NCI-H2107 treated with DMSO at 0.1 percent for 48 hours (cell line): ENCODE results near the gene SSH2.

Experiments
- DNase-seq: peaks from one replicate; lab custom pipeline; 2025; ENCODE audit not compliant: unreplicated experiment; lab: John Stamatoyannopoulos, UW

The SSH2 gene

GRCh38 chr17:29616300-29617048 lies 313.6 kb downstream of the SSH2 start:
- DNase-seq = no peak

GRCh38 chr17:29615492-29616299 lies 314.3 kb downstream of the SSH2 start:
- DNase-seq = no peak

GRCh38 chr17:29615048-29615385 lies 315.0 kb downstream of the SSH2 start:
- no peak for DNase-seq

GRCh38 chr17:29614349-29615047 lies 315.5 kb downstream of the SSH2 start:
- no peak for DNase-seq

GRCh38 chr17:29613856-29614255 lies 316.2 kb downstream of the SSH2 start:
- no peak for DNase-seq

- no peak for DNase-seq
These were observed 316.6 kb downstream of the SSH2 start for GRCh38 chr17:29613352-29613837.

GRCh38 chr17:29612404-29613280 lies 317.4 kb downstream of the SSH2 start:
- no peak for DNase-seq

- no peak for DNase-seq
These were observed 318.0 kb downstream of the SSH2 start for GRCh38 chr17:29612094-29612403.

- no peak for DNase-seq
These were observed 318.5 kb downstream of the SSH2 start for GRCh38 chr17:29611351-29612093.

- no peak for DNase-seq
These were observed 319.6 kb downstream of the SSH2 start for GRCh38 chr17:29610395-29610794.

GRCh38 chr17:29608986-29609385 lies 321.0 kb downstream of the SSH2 start:
- DNase-seq = no peak

GRCh38 chr17:29607557-29608195 lies 322.4 kb downstream of the SSH2 start:
- DNase-seq = no peak

GRCh38 chr17:29603109-29603674 lies 326.8 kb downstream of the SSH2 start:
- DNase-seq = no peak

- DNase-seq = peak; percentile 47
These were observed 332.5 kb downstream of the SSH2 start for GRCh38 chr17:29597361-29598172.

- DNase-seq = no peak
These were observed 333.2 kb downstream of the SSH2 start for GRCh38 chr17:29596811-29597210.

GRCh38 chr17:29595943-29596774 lies 333.9 kb downstream of the SSH2 start:
- no peak for DNase-seq

- no peak for DNase-seq
These were observed 334.7 kb downstream of the SSH2 start for GRCh38 chr17:29595107-29595942.
